ENCODE data around the gene UQCRC2.

- TF ChIP-seq CTCF (IDR thresholded peaks at IDR 0.05) (no peak), POLR2A (IDR thresholded peaks at IDR 0.05) (no peak)
Measured at GRCh38 chr16:22023505-22023904, 70.3 kb downstream of the UQCRC2 start.

Data from testis (tissue), 2 donors.